ENCODE data around the gene CA12. TPM values are rescaled to one million over a fixed set of nuclear protein-coding genes. Genes with fewer than 3 reads are reported as not detected.

The CA12 gene
- total and polyA plus RNA-seq, 2 of the 8 experiments (the other 6 are each of a cell fraction or from before 2014, with no cell fraction given), result 4.7 to 4.9 TPM

DNA sequence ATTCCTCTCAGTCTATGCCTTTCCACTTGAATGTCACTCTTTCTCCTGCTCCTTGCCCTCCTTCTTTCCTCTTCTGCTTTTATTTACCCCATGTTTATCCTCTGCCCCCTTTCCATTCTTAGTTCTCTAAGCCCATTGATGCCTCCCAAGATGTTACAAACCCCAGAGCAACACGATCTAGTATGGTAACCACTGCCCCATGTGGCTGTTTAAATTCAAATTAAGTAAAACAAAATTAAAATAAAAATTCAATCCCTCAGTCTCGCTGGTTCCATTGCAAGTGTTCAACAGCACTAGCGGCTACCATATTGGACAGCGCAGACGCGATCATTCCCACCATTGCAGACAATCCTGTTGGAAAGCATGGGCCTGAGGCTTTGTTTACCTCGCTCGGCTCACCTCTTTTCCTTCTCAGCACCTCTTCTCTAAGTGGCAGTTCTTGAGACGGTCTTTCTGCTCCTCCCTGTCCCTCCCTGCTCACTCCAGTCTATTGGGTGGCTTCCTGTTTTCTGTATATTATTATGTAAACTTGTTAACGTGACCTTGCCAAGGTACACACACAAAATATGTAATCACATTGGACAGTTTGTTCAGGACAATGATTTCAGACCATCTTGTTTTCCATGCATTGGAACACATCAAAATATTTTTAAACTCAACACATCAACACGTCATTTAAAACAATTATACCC lies 21.8 kb upstream of the CA12 start (continued):
- TF ChIP-seq, protein P1, sequence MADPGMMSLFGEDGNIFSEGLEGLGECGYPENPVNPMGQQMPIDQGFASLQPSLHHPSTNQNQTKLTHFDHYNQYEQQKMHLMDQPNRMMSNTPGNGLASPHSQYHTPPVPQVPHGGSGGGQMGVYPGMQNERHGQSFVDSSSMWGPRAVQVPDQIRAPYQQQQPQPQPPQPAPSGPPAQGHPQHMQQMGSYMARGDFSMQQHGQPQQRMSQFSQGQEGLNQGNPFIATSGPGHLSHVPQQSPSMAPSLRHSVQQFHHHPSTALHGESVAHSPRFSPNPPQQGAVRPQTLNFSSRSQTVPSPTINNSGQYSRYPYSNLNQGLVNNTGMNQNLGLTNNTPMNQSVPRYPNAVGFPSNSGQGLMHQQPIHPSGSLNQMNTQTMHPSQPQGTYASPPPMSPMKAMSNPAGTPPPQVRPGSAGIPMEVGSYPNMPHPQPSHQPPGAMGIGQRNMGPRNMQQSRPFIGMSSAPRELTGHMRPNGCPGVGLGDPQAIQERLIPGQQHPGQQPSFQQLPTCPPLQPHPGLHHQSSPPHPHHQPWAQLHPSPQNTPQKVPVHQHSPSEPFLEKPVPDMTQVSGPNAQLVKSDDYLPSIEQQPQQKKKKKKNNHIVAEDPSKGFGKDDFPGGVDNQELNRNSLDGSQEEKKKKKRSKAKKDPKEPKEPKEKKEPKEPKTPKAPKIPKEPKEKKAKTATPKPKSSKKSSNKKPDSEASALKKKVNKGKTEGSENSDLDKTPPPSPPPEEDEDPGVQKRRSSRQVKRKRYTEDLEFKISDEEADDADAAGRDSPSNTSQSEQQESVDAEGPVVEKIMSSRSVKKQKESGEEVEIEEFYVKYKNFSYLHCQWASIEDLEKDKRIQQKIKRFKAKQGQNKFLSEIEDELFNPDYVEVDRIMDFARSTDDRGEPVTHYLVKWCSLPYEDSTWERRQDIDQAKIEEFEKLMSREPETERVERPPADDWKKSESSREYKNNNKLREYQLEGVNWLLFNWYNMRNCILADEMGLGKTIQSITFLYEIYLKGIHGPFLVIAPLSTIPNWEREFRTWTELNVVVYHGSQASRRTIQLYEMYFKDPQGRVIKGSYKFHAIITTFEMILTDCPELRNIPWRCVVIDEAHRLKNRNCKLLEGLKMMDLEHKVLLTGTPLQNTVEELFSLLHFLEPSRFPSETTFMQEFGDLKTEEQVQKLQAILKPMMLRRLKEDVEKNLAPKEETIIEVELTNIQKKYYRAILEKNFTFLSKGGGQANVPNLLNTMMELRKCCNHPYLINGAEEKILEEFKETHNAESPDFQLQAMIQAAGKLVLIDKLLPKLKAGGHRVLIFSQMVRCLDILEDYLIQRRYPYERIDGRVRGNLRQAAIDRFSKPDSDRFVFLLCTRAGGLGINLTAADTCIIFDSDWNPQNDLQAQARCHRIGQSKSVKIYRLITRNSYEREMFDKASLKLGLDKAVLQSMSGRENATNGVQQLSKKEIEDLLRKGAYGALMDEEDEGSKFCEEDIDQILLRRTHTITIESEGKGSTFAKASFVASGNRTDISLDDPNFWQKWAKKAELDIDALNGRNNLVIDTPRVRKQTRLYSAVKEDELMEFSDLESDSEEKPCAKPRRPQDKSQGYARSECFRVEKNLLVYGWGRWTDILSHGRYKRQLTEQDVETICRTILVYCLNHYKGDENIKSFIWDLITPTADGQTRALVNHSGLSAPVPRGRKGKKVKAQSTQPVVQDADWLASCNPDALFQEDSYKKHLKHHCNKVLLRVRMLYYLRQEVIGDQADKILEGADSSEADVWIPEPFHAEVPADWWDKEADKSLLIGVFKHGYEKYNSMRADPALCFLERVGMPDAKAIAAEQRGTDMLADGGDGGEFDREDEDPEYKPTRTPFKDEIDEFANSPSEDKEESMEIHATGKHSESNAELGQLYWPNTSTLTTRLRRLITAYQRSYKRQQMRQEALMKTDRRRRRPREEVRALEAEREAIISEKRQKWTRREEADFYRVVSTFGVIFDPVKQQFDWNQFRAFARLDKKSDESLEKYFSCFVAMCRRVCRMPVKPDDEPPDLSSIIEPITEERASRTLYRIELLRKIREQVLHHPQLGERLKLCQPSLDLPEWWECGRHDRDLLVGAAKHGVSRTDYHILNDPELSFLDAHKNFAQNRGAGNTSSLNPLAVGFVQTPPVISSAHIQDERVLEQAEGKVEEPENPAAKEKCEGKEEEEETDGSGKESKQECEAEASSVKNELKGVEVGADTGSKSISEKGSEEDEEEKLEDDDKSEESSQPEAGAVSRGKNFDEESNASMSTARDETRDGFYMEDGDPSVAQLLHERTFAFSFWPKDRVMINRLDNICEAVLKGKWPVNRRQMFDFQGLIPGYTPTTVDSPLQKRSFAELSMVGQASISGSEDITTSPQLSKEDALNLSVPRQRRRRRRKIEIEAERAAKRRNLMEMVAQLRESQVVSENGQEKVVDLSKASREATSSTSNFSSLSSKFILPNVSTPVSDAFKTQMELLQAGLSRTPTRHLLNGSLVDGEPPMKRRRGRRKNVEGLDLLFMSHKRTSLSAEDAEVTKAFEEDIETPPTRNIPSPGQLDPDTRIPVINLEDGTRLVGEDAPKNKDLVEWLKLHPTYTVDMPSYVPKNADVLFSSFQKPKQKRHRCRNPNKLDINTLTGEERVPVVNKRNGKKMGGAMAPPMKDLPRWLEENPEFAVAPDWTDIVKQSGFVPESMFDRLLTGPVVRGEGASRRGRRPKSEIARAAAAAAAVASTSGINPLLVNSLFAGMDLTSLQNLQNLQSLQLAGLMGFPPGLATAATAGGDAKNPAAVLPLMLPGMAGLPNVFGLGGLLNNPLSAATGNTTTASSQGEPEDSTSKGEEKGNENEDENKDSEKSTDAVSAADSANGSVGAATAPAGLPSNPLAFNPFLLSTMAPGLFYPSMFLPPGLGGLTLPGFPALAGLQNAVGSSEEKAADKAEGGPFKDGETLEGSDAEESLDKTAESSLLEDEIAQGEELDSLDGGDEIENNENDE (IDR thresholded peaks at IDR 0.05; ENCODE audit: insufficient replicate concordance, low read length), result no peak
- TF ChIP-seq BACH1 (IDR thresholded peaks at IDR 0.05; ENCODE audit: low read length) (no peak), EGR1 (IDR thresholded peaks at IDR 0.05; ENCODE audit: borderline replicate concordance, low read depth, low read length) (no peak), FOSL1 (IDR thresholded peaks at IDR 0.05; ENCODE audit: insufficient read depth, low read depth, low read length) (no peak), CTBP2 (IDR thresholded peaks at IDR 0.05; ENCODE audit: borderline replicate concordance, insufficient read depth, insufficient read length, low read length) (no peak), SP2 (IDR thresholded peaks at IDR 0.05; ENCODE audit: low read length) (no peak), HDAC6 (IDR thresholded peaks at IDR 0.05; ENCODE audit: low read depth, low read length) (no peak)
- TF ChIP-seq, protein P2, sequence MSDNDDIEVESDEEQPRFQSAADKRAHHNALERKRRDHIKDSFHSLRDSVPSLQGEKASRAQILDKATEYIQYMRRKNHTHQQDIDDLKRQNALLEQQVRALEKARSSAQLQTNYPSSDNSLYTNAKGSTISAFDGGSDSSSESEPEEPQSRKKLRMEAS (IDR thresholded peaks at IDR 0.05), result no peak
- TF ChIP-seq, protein P3, sequence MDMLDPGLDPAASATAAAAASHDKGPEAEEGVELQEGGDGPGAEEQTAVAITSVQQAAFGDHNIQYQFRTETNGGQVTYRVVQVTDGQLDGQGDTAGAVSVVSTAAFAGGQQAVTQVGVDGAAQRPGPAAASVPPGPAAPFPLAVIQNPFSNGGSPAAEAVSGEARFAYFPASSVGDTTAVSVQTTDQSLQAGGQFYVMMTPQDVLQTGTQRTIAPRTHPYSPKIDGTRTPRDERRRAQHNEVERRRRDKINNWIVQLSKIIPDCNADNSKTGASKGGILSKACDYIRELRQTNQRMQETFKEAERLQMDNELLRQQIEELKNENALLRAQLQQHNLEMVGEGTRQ (IDR thresholded peaks at IDR 0.05; ENCODE audit: low read length), result no peak
